ENCODE measurements around the gene ZXDC. TPM values are rescaled to one million over a fixed set of nuclear protein-coding genes. Genes with fewer than 3 reads are reported as not detected.

The ZXDC gene
- total RNA-seq, 1 experiment from 2014 or later = 28.3 TPM

DNA sequence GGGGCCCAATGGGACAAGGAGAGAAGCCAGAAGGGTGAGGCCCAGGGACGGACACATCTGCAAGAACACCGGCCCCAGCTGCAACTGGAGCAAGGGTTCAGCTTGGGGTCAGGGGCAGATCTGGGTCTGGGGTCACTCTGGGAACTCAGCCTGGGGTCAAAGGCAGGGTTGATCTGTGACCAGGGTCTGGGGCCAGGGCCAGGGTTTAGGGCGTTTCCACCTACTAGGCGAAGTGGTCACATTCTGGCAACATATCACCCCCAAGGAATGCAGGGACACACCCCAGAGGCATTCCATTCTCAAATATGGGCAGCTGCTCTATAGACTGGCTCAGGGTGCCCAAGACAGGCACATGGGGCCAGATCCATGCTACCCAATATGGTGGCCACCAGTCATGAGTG lies 32.9 kb upstream of the ZXDC start:
- no peak overlapping the region for H3K4me3 Mint-ChIP-seq
- no peak overlapping the region for H3K14ac ChIP-seq (ENCODE audit: insufficient read depth, low read length)

More for the DNA sequence above, 32.9 kb upstream of the ZXDC start:
- Histone ChIP-seq H2AK5ac (ENCODE audit: insufficient read length, low read length) (no peak overlapping the region), H2BK5ac (ENCODE audit: insufficient read length, low read length) (no peak overlapping the region), H2BK120ac (ENCODE audit: low read depth, low read length, poor library complexity, severe bottlenecking) (no peak overlapping the region), H4K5ac (ENCODE audit: insufficient read length, low read depth, low read length) (no peak overlapping the region), H3K79me2 (ENCODE audit: insufficient read depth, low read length) (no peaks in the 10 kb centered on the region), H3K4me2 (ENCODE audit: insufficient read depth, insufficient read length, low read length) (no peak overlapping the region), H4K91ac (ENCODE audit: insufficient read length, low read depth, low read length) (no peak overlapping the region), H2AFZ (ENCODE audit: low read length) (no peak overlapping the region), H2BK20ac (ENCODE audit: low read depth, low read length, poor library complexity, severe bottlenecking) (no peak overlapping the region), H3K79me1 (ENCODE audit: insufficient read depth, low read depth, low read length, poor library complexity, severe bottlenecking) (no peaks in the 10 kb centered on the region), H2BK12ac (ENCODE audit: insufficient read length, low read depth, low read length) (no peak overlapping the region), H3K23ac (ENCODE audit: insufficient read length, low read depth, low read length) (no peak overlapping the region), H3K27ac (ENCODE audit: insufficient read length, low read depth, low read length) (no peak overlapping the region), H2BK15ac (ENCODE audit: low read depth, low read length) (no peak overlapping the region), H4K8ac (replicated peaks; ENCODE audit: insufficient read length, low read depth, low read length) (no peak overlapping the region), H3K9ac (ENCODE audit: extremely low read depth, insufficient read length, low read length) (no peak overlapping the region), H3K4ac (ENCODE audit: low read depth, low read length) (no peak overlapping the region), H3K4me1 (ENCODE audit: insufficient read depth, low read length) (no peaks in the 10 kb centered on the region), H3K27me3 (ENCODE audit: insufficient read depth, low read length) (no peaks in the 10 kb centered on the region), H3K18ac (ENCODE audit: insufficient read length, low read depth, low read length) (no peak overlapping the region), H3K56ac (ENCODE audit: insufficient read length, low read depth, low read length) (no peak overlapping the region), H3K9me3 (ENCODE audit: control insufficient read depth, low read depth, low read length) (no peaks in the 10 kb centered on the region), H3T11ph (ENCODE audit: low read length) (no peak overlapping the region), H3K23me2 (ENCODE audit: insufficient read length, low read depth, low read length, poor library complexity, severe bottlenecking) (no peaks in the 10 kb centered on the region), H4K20me1 (ENCODE audit: control insufficient read depth, insufficient read depth, insufficient read length) (no peaks in the 10 kb centered on the region)
- Mint-ChIP-seq H3K9me3 (no peaks in the 10 kb centered on the region), H3K27ac (no peak overlapping the region), H3K27me3 (ENCODE audit: low read depth) (peaks cover 2% of the 10 kb centered on the region; the same call in 1 of the 2 replicates), H3K36me3 (ENCODE audit: insufficient read depth in 1 of 3, low read depth in 3 of 3) (no peaks in the 10 kb centered on the region), H3K4me1 (peaks cover 5% of the 10 kb centered on the region in 2 experiments; a peak in 3 of 4 replicates)
- TF ChIP-seq, protein P1, sequence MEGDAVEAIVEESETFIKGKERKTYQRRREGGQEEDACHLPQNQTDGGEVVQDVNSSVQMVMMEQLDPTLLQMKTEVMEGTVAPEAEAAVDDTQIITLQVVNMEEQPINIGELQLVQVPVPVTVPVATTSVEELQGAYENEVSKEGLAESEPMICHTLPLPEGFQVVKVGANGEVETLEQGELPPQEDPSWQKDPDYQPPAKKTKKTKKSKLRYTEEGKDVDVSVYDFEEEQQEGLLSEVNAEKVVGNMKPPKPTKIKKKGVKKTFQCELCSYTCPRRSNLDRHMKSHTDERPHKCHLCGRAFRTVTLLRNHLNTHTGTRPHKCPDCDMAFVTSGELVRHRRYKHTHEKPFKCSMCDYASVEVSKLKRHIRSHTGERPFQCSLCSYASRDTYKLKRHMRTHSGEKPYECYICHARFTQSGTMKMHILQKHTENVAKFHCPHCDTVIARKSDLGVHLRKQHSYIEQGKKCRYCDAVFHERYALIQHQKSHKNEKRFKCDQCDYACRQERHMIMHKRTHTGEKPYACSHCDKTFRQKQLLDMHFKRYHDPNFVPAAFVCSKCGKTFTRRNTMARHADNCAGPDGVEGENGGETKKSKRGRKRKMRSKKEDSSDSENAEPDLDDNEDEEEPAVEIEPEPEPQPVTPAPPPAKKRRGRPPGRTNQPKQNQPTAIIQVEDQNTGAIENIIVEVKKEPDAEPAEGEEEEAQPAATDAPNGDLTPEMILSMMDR (conservative IDR thresholded peaks at IDR 0.05) = no peak
- no peak for DNase-seq
- no CpG with 5 or more reads among the region's 4 CpGs for WGBS (ENCODE audit: extremely low coverage, insufficient read length, low lambda C conversion rate)
